ENCODE data around the gene CENPN.

CENPN gene

DNA sequence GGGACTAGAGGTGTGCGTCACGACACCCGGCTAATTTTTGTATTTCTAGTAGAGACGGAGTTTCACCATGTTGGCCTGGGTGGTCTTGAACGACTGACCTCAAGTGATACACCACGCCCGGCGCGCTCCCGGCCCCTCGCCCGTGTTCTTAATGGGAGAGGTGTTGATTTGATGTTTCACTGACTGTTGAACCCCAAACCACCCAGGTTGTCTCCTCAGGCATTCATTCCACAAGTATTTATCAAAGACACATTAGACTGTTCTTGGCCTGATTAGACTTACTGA, 1.4 kb downstream of the CENPN start:
- POLR2A ChIA-PET (ENCODE audit: low non-redundant PET), result no interaction called here
- CTCF ChIA-PET, result no interaction called here
- DNase-seq (ENCODE audit: low spot score), result no peak
- TF ChIP-seq, protein P1, sequence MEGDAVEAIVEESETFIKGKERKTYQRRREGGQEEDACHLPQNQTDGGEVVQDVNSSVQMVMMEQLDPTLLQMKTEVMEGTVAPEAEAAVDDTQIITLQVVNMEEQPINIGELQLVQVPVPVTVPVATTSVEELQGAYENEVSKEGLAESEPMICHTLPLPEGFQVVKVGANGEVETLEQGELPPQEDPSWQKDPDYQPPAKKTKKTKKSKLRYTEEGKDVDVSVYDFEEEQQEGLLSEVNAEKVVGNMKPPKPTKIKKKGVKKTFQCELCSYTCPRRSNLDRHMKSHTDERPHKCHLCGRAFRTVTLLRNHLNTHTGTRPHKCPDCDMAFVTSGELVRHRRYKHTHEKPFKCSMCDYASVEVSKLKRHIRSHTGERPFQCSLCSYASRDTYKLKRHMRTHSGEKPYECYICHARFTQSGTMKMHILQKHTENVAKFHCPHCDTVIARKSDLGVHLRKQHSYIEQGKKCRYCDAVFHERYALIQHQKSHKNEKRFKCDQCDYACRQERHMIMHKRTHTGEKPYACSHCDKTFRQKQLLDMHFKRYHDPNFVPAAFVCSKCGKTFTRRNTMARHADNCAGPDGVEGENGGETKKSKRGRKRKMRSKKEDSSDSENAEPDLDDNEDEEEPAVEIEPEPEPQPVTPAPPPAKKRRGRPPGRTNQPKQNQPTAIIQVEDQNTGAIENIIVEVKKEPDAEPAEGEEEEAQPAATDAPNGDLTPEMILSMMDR (conservative IDR thresholded peaks at IDR 0.05; ENCODE audit: low read depth), result no peak
- peak overlapping the region; percentile 94 for H3K27ac ChIP-seq

GRCh38 chr16:81012974-81013373, 6.0 kb downstream of the CENPN start:
- TF ChIP-seq, protein P1 (conservative IDR thresholded peaks at IDR 0.05; ENCODE audit: low read depth), result no peak
- DNase-seq (ENCODE audit: low spot score), result no peak
- no peak overlapping the region for H3K27ac ChIP-seq
- ChIA-PET CTCF (no interaction called here), POLR2A (ENCODE audit: low non-redundant PET) (no interaction called here)

DNA sequence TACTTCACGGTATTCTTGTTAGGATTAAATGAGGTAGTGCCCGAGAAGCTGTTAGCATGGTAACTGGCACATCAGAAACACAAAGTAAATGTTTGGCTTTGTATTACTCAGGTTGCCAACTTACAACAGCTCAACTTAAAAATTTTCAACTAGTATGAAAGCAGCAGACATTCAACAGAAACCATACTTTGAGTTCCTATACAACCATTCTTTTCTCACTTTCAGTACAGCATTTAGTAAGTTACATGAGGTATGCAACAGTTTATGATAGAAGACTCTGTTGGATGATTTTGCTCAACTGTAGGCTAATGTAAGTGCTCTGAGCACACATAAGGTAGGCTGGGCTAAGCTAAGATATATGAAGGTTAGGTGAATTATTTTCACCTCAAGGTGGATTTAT, 7.7 kb downstream of the CENPN start:
- ChIA-PET POLR2A (ENCODE audit: low non-redundant PET) (no interaction called here), CTCF (no interaction called here)
- no peak overlapping the region for H3K27ac ChIP-seq
- TF ChIP-seq, protein P1 (conservative IDR thresholded peaks at IDR 0.05; ENCODE audit: low read depth), result no peak
- DNase-seq (ENCODE audit: low spot score), result no peak

DNA sequence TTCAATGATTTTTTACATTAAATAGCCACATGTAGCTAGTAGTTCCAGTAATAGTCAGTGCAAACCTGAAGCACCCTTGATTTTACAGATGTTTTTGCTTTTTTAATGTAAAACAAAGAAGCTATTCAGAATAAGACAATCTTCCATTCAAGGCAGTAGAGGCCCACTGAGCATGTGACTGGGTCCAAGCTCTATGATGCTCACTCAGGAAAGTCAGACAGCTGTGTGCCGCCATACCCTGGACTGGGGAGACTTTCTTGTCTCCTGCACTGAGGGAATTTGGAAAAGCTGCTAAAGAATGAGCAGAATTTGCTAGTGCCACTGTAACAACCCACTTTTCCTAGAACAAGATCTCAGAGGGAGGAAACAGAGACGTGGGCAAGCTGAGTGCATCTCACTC, 11.5 kb downstream of the CENPN start:
- ChIA-PET CTCF (interaction anchor here (0.5 to 0.9 kb wide), 3 partner anchors 11 to 216 kb away, joined by 3 to 4 read pairs (median 3); partner anchors contain the start of gene ATMIN), POLR2A (ENCODE audit: low non-redundant PET) (no interaction called here)
- TF ChIP-seq, protein P1 (conservative IDR thresholded peaks at IDR 0.05; ENCODE audit: low read depth), result no peak
- no peak overlapping the region for H3K27ac ChIP-seq
- no peak for DNase-seq (ENCODE audit: low spot score)

DNA sequence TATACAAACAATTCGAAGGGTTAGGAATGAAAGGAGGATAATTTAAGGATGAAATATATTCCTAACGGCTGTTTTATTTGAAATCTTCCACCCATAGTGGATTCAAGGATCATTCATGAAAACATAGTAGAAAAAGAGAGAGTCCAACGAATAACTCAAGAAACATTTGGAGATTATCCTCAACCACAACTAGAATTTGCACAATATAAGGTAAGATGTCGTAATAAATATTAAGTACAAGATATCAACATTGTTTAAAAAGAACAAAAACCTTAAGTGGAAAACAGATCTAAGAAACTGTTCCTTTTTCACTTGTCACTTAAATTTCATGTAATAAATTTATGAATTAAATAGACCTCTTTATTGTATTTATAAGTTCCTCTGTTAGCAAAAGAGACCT, 19.4 kb downstream of the CENPN start:
- ChIA-PET CTCF (no interaction called here), POLR2A (ENCODE audit: low non-redundant PET) (no interaction called here)
- no peak overlapping the region for H3K27ac ChIP-seq
- no peak for DNase-seq (ENCODE audit: low spot score)
- TF ChIP-seq, protein P1 (conservative IDR thresholded peaks at IDR 0.05; ENCODE audit: low read depth), result no peak

DNA sequence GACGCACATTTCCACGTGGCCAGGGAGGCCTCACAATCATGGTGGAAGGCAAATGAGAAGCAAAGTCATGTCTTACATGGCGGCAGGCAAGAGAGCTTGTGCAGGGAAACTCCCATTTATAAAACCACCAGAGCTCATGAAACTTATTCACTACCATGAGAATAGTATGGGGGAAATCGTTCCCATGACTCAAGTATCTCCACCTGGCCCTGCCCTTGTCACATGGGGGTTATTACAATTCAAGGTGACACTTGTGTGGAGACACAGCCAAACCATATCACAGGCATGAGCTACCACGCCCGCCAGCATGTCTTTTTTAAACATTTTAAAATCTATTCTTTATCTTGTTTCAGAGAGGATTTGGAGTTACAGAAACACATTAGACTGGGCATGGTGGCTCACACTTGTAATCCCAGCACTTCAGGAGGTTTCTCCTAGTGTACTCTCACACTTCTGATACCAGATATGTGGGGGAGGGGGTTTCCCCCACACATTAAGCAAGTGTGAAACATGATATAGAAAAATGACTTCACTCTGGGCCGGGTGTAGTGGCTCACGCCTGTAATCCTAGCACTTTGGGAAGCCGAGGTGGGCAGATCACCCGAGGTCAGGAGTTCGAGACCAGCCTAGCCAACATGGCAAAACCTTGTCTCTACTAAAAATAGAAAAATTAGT, 23.1 kb downstream of the CENPN start:
- POLR2A ChIA-PET (ENCODE audit: low non-redundant PET), result no interaction called here
- no peak for DNase-seq (ENCODE audit: low spot score)
- H3K27ac ChIP-seq, result no peak overlapping the region
- CTCF ChIA-PET, result interaction anchor here (2.2 kb wide), 1 partner anchor 175 kb away, joined by 6 read pairs; no protein-coding TSS in a partner anchor
- TF ChIP-seq, protein P1 (conservative IDR thresholded peaks at IDR 0.05; ENCODE audit: low read depth), result no peak
